Ishikawa (cell line): ENCODE measurements around the gene KCNJ6.

Experiments
- CEBPB ChIP-seq: IDR thresholded peaks from 2 replicates; pipeline ENCODE4 v1.6.1; 2012
- CREB1 ChIP-seq: IDR thresholded peaks from 2 replicates; pipeline ENCODE4 v1.6.1; 2012; ENCODE audit warnings: low read depth
- EGR1 ChIP-seq: IDR thresholded peaks from 2 replicates; pipeline ENCODE4 v1.6.1; 2012
- EP300 ChIP-seq: IDR thresholded peaks from 2 replicates; pipeline ENCODE4 v1.6.1; 2012; ENCODE audit warnings: borderline replicate concordance
- NFIC ChIP-seq: IDR thresholded peaks from 2 replicates; pipeline ENCODE4 v1.6.1; 2012
- RAD21 ChIP-seq: IDR thresholded peaks from 2 replicates; pipeline ENCODE4 v1.6.1; 2012; ENCODE audit warnings: low read depth
- TAF1 ChIP-seq: IDR thresholded peaks from 2 replicates; pipeline ENCODE4 v1.6.1; 2012; ENCODE audit warnings: low read depth, mild to moderate bottlenecking
- TCF12 ChIP-seq: IDR thresholded peaks from 2 replicates; pipeline ENCODE4 v1.6.1; 2012; ENCODE audit warnings: low read depth
- TEAD4 ChIP-seq: IDR thresholded peaks from 2 replicates; pipeline ENCODE4 v1.6.1; 2012
- YY1 ChIP-seq: IDR thresholded peaks from 2 replicates; pipeline ENCODE4 v1.6.1; 2012; ENCODE audit warnings: low read depth
- ZBTB7A ChIP-seq: IDR thresholded peaks from 2 replicates; pipeline ENCODE4 v1.6.1; 2012; ENCODE audit warnings: low read depth
- TF ChIP-seq, protein P1 (sequence below): IDR thresholded peaks from 2 replicates; pipeline ENCODE4 v1.6.1; 2012; ENCODE audit warnings: low read depth, mild to moderate bottlenecking
- TF ChIP-seq, protein P2 (sequence below): IDR thresholded peaks from 2 replicates; pipeline ENCODE4 v1.6.1; 2012

DNA sequence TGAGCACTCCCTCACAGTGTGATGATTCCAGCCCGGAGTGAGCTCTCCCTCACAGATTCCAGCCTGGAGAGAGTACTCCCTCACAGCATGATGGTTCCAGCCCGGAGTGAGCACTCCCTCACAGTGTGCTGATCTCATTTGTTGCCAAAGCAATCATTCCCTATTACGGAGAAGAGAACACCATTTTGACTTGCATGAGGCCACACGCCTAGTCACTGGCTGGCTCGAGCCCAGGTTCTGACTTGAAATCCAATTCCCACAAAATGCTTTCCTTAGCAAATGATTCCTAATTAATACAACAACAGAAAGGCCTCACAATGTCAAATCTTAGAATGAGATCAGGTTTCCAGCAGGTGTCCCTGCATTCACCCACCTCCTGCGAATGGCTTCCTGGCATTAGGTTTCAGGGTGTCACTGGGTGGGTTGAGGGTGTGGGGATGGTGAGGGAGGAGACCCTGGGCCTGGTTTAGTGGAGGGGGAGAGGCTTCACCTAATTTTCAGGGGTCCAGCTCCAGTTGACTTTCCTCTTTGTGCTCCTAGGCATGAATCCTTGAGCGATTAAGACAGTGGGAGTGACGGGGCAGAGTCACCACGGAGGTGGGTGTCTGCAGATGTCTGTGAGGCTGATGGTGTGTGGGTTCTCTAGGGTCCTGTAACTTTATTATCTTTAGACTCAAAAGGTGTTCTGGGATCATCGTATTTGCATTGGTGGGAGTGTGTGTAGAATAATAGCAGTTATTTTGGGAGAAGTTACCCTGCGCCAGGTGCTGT is 158.5 kb downstream of the KCNJ6 start:
- no peak for TF ChIP-seq CEBPB
- no peak for TF ChIP-seq ZBTB7A
- TF ChIP-seq, protein P1, sequence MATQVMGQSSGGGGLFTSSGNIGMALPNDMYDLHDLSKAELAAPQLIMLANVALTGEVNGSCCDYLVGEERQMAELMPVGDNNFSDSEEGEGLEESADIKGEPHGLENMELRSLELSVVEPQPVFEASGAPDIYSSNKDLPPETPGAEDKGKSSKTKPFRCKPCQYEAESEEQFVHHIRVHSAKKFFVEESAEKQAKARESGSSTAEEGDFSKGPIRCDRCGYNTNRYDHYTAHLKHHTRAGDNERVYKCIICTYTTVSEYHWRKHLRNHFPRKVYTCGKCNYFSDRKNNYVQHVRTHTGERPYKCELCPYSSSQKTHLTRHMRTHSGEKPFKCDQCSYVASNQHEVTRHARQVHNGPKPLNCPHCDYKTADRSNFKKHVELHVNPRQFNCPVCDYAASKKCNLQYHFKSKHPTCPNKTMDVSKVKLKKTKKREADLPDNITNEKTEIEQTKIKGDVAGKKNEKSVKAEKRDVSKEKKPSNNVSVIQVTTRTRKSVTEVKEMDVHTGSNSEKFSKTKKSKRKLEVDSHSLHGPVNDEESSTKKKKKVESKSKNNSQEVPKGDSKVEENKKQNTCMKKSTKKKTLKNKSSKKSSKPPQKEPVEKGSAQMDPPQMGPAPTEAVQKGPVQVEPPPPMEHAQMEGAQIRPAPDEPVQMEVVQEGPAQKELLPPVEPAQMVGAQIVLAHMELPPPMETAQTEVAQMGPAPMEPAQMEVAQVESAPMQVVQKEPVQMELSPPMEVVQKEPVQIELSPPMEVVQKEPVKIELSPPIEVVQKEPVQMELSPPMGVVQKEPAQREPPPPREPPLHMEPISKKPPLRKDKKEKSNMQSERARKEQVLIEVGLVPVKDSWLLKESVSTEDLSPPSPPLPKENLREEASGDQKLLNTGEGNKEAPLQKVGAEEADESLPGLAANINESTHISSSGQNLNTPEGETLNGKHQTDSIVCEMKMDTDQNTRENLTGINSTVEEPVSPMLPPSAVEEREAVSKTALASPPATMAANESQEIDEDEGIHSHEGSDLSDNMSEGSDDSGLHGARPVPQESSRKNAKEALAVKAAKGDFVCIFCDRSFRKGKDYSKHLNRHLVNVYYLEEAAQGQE: no peak
- no peak for TF ChIP-seq YY1
- no peak for TF ChIP-seq TAF1
- TF ChIP-seq TCF12: no peak
- TF ChIP-seq EP300: no peak
- TF ChIP-seq EGR1: no peak
- no peak for TF ChIP-seq RAD21
- TF ChIP-seq TEAD4: no peak
- TF ChIP-seq CREB1: no peak
- TF ChIP-seq NFIC: no peak
- TF ChIP-seq, protein P2, sequence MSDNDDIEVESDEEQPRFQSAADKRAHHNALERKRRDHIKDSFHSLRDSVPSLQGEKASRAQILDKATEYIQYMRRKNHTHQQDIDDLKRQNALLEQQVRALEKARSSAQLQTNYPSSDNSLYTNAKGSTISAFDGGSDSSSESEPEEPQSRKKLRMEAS: no peak
